Psoas muscle (tissue), 8 donors: Measurements from ENCODE around the gene DGCR6L. TPM values are rescaled to one million over a fixed set of nuclear protein-coding genes. Genes with fewer than 3 reads are reported as not detected.

ENCODE experiments used
- ATAC-seq, 4 donors: fragments of 200-7000 bp; cut with Tn5 transposase; one replicate each; pipeline ENCODE4 v1.9.1; 2020; ENCODE audit warnings: moderate library complexity in 3 of 4, mild to moderate bottlenecking in 2 of 4
- DNase-seq, 2 donors: peaks; one replicate each; pipeline ENCODE4 v3.0.0-alpha.2; 2020
- H3K27ac ChIP-seq: fragments of 200-600 bp; one replicate; pipeline ENCODE4 v1.8.0; 2022
- H3K27me3 ChIP-seq, 3 donors: fragments of 200-600 bp in 1 of 3; one replicate each; pipeline versions ENCODE4 v1.6.1 to v1.8.0; 2013 to 2022; ENCODE audit warnings: low read length in 2 of 3, mild to moderate bottlenecking in 2 of 3, moderate library complexity in 1 of 3; ENCODE audit not compliant: insufficient read depth in 3 of 3
- H3K36me3 ChIP-seq, 2 donors: fragments of 200-600 bp in 1 of 2; one replicate each; pipeline versions ENCODE4 v1.6.1 to v1.8.0; 2013 to 2022; ENCODE audit warnings: low read depth in 1 of 2, mild to moderate bottlenecking in 1 of 2, moderate library complexity in 1 of 2; ENCODE audit not compliant: insufficient read depth in 1 of 2
- H3K4me1 ChIP-seq: fragments of 200-600 bp; one replicate; pipeline ENCODE4 v1.8.0; 2022
- H3K4me3 ChIP-seq: fragments of 200-600 bp; one replicate; pipeline ENCODE4 v1.8.0; 2022; ENCODE audit warnings: mild to moderate bottlenecking
- H3K9me3 ChIP-seq: fragments of 200-600 bp; one replicate; pipeline ENCODE4 v1.8.0; 2022
- WGBS, 3 donors: extraction: QIAGEN DNeasy Blood & Tissue Kit; methylation state at CpG; one replicate each; pipeline versions ENCODE4 v1.1.6 to v1.1.7; 2013; 5-methylcytosine and 5-hydroxymethylcytosine counted together
- intact Hi-C, 2 donors: fragments of 100-400 bp; cut with DNase I; formaldehyde crosslinking; loops; one replicate each; pipeline versions ENCODE4 v1.11.0 to v1.14.2; 2022
- polyA plus RNA-seq, 3 donors: library from polyadenylated mRNA; stranded (reverse); fragments of 200-250 nt; gene quantifications; one replicate each; pipeline ENCODE4 v1.2.3, GENCODE V29; 2013
- total RNA-seq, 4 donors: library from RNA; stranded (reverse); fragmentation: NEBNext Ultra II Directional in 2 of 4; extraction: Animal tissue kit (Norgen Biotek cat#: 25700) in 2 of 4; gene quantifications; one replicate each; pipeline versions ENCODE4 v1.2.1 to v1.2.4, GENCODE V29; 2021 to 2023
- TF ChIP-seq, protein P1 (sequence below): fragments of 200-600 bp; IDR thresholded peaks from one replicate; pipeline ENCODE4 v1.8.0; 2022; ENCODE audit warnings: antibody characterized with exemption
- donor health status: healthy with polysubstance abuse.
- donor health status: DM: no; HTN: no; CAD: no; lungs with moderate emphysema.
- donor health status: Bipolar disorder and iron deficiency.
- donor health status: healthy.
- donor health status: DM: yes; HTN: yes; CAD: no.
- donor health status: DM: no; HTN: no; CAD: no.
- donor health status: DM: no; HTN: no; CAD: no.
- donor health status: DM: yes; HTN: yes; CAD: no.

DGCR6L gene
- total and polyA plus RNA-seq, 7 donors: 33.2 to 87.2 (median 44.9) TPM

DNA sequence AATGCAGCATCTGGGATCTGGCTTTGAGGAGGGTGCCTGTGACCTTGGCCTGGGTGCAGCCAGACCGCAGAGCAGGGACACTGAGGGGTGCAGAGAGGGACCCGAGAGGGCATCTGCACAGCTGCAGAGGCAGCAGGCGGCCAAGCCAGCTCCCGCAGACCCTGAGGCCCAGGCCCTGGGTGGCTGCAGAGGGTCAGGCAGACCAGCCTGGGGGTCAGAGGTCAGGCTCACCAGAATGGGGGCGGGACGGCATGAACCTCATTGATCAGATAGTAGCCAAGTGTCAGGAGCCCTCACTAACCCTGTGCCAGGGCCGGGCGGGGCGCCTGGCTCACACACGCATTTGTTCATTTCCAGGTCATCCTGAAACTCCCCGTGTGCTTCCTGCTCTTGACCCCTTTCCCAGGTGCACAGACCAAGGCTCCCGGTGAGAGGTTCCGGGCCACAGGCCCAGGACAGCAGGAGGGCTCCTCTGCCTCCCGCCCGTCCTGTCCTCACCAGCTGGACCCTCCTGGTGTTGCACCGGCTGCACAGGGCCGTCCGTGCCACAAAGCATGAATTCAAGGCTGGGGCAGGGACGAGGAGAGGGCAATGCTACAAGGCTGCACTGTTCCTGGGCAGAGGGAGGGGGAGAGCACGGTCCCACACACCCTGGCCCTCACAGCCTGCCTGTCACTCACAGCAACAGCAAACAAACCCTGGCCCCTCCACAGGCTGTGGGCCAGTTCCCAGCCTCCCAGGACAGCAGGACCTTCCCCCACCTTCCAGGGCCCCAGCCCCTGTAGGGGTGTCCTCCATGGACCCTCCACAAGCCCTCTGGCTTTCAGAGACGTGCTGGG, 55.0 kb downstream of the DGCR6L start:
- TF ChIP-seq, protein P1, sequence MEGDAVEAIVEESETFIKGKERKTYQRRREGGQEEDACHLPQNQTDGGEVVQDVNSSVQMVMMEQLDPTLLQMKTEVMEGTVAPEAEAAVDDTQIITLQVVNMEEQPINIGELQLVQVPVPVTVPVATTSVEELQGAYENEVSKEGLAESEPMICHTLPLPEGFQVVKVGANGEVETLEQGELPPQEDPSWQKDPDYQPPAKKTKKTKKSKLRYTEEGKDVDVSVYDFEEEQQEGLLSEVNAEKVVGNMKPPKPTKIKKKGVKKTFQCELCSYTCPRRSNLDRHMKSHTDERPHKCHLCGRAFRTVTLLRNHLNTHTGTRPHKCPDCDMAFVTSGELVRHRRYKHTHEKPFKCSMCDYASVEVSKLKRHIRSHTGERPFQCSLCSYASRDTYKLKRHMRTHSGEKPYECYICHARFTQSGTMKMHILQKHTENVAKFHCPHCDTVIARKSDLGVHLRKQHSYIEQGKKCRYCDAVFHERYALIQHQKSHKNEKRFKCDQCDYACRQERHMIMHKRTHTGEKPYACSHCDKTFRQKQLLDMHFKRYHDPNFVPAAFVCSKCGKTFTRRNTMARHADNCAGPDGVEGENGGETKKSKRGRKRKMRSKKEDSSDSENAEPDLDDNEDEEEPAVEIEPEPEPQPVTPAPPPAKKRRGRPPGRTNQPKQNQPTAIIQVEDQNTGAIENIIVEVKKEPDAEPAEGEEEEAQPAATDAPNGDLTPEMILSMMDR: no peak
- WGBS, 3 donors: 75 to 83% (median 78%) methylated on average over 12 to 21 of the region's 21 CpGs
- ATAC-seq: no peak
- no peaks in the 10 kb centered on the region for H3K4me1 ChIP-seq
- intact Hi-C loops: loop anchor here in 1 of 2 donors (5.0 kb wide), 1 partner anchor 98 kb away; no protein-coding TSS in a partner anchor
- H3K27me3 ChIP-seq: no peaks in the 10 kb centered on the region
- H3K36me3 ChIP-seq: no peaks in the 10 kb centered on the region
- H3K4me3 ChIP-seq: no peak overlapping the region
- no peak for DNase-seq
- H3K27ac ChIP-seq: no peak overlapping the region
- no peaks in the 10 kb centered on the region for H3K9me3 ChIP-seq

Other genes starting within 250 kb of the DGCR6L start
- 10 to 100 TPM; 12.2 to 19.5 (median 15.0) TPM for gene DGCR8, start 239.8 kb downstream of the DGCR6L start, total RNA-seq
- 10 to 100 TPM; 10.5 to 21.5 (median 15.3) TPM for gene DGCR8, start 239.8 kb downstream of the DGCR6L start, polyA plus RNA-seq
- 10 to 100 TPM; 32.2 to 55.7 (median 49.0) TPM for gene RANBP1, start 204.0 kb downstream of the DGCR6L start, total RNA-seq
- 100 to 1,000 TPM in 1 of 3 donors, 10 to 100 TPM in 2; 44.1 to 161 (median 57.8) TPM for gene RANBP1, start 204.0 kb downstream of the DGCR6L start, polyA plus RNA-seq
- 10 to 100 TPM; 20.5 to 34.1 (median 24.9) TPM for gene TRMT2A, start 202.8 kb downstream of the DGCR6L start, total RNA-seq
- 10 to 100 TPM; 20.8 to 32.4 (median 31.6) TPM for gene TRMT2A, start 202.8 kb downstream of the DGCR6L start, polyA plus RNA-seq
- gene ZDHHC8, start 188.3 kb downstream of the DGCR6L start, total RNA-seq: 10 to 100 TPM; 15.8 to 23.7 (median 22.2) TPM
- 10 to 100 TPM in 2 of 3 donors, 1 to 10 TPM in 1; 9.7 to 11.8 (median 10.8) TPM for gene ZDHHC8, start 188.3 kb downstream of the DGCR6L start, polyA plus RNA-seq
- gene CCDC188, start 169.0 kb downstream of the DGCR6L start, total RNA-seq: under 1 TPM in 2 of 4 donors, not detected in 2; 0.17 to 0.38 TPM
- under 1 TPM; 0.09 to 0.32 (median 0.12) TPM for gene CCDC188, start 169.0 kb downstream of the DGCR6L start, polyA plus RNA-seq
- gene RTN4R, start 51.7 kb downstream of the DGCR6L start, total RNA-seq: 1 to 10 TPM in 1 of 4 donors, under 1 TPM in 3; 0.22 to 2.4 (median 0.64) TPM
- under 1 TPM; 0.12 to 0.36 (median 0.30) TPM for gene RTN4R, start 51.7 kb downstream of the DGCR6L start, polyA plus RNA-seq
- gene ZNF74, start 74.1 kb upstream of the DGCR6L start, total RNA-seq: 1 to 10 TPM; 2.4 to 4.8 (median 4.3) TPM
- 1 to 10 TPM; 2.1 to 4.6 (median 2.2) TPM for gene ZNF74, start 74.1 kb upstream of the DGCR6L start, polyA plus RNA-seq
- gene SCARF2, start 117.8 kb upstream of the DGCR6L start, total RNA-seq: 1 to 10 TPM; 1.3 to 2.0 (median 1.8) TPM
- 1 to 10 TPM in 1 of 3 donors, under 1 TPM in 2; 0.44 to 1.0 (median 0.86) TPM for gene SCARF2, start 117.8 kb upstream of the DGCR6L start, polyA plus RNA-seq
- 10 to 100 TPM; 14.6 to 24.3 (median 16.8) TPM for gene KLHL22, start 175.7 kb upstream of the DGCR6L start, total RNA-seq
- gene KLHL22, start 175.7 kb upstream of the DGCR6L start, polyA plus RNA-seq: 10 to 100 TPM in 1 of 3 donors, 1 to 10 TPM in 2; 8.4 to 13.9 (median 9.2) TPM
- gene MED15, start 187.6 kb upstream of the DGCR6L start, total RNA-seq: 10 to 100 TPM; 46.4 to 94.8 (median 73.6) TPM
- gene MED15, start 187.6 kb upstream of the DGCR6L start, polyA plus RNA-seq: 10 to 100 TPM; 33.8 to 61.5 (median 41.5) TPM